T follicular helper cell (primary cell): ENCODE data around the gene RAD51B.

Experiments used
- DNase-seq: peaks from one replicate; pipeline ENCODE4 v3.0.0-alpha.2; 2020; ENCODE audit warnings: low read depth

The RAD51B gene

GRCh38 chr14:68637106-68638021 lies 817.8 kb downstream of the RAD51B start:
- no peak for DNase-seq

- no peak for DNase-seq
These were observed 818.8 kb downstream of the RAD51B start for GRCh38 chr14:68638141-68638999.

GRCh38 chr14:68639000-68639757 lies 819.6 kb downstream of the RAD51B start:
- no peak for DNase-seq

GRCh38 chr14:68639758-68640574 lies 820.4 kb downstream of the RAD51B start:
- DNase-seq: no peak

- DNase-seq: no peak
These were observed 824.1 kb downstream of the RAD51B start for GRCh38 chr14:68643673-68644072.

- DNase-seq: no peak
These were observed 824.5 kb downstream of the RAD51B start for GRCh38 chr14:68644101-68644500.

- no peak for DNase-seq
These were observed 825.8 kb downstream of the RAD51B start for GRCh38 chr14:68645371-68645770.

- DNase-seq: no peak
These were observed 830.1 kb downstream of the RAD51B start for GRCh38 chr14:68649476-68650189.

GRCh38 chr14:68650404-68650994 lies 830.9 kb downstream of the RAD51B start:
- DNase-seq: no peak

- no peak for DNase-seq
These were observed 831.5 kb downstream of the RAD51B start for GRCh38 chr14:68651075-68651474.

- no peak for DNase-seq
These were observed 832.3 kb downstream of the RAD51B start for GRCh38 chr14:68651652-68652432.

GRCh38 chr14:68652433-68652690 lies 832.8 kb downstream of the RAD51B start:
- no peak for DNase-seq

GRCh38 chr14:68653108-68653507 lies 833.5 kb downstream of the RAD51B start:
- DNase-seq: no peak

GRCh38 chr14:68653804-68654203 lies 834.2 kb downstream of the RAD51B start:
- DNase-seq: no peak

GRCh38 chr14:68654471-68654941 lies 834.9 kb downstream of the RAD51B start:
- no peak for DNase-seq

- DNase-seq: no peak
These were observed 835.6 kb downstream of the RAD51B start for GRCh38 chr14:68655021-68655831.

GRCh38 chr14:68655911-68656316 lies 836.3 kb downstream of the RAD51B start:
- no peak for DNase-seq

GRCh38 chr14:68656452-68656851 lies 836.9 kb downstream of the RAD51B start:
- no peak for DNase-seq
